Skeletal muscle tissue (tissue), 4 donors: Measurements from ENCODE around the gene LRRIQ3. TPM values are rescaled to one million over a fixed set of nuclear protein-coding genes. Genes with fewer than 3 reads are reported as not detected.
"Not testable (repeated sequence)": the region's sequence is repeated elsewhere in the genome, so short reads cannot be mapped to it uniquely, and the experiment has no call there.

Experiments
- H3K27ac ChIP-seq: one replicate; pipeline ENCODE4 v1.7.0; 2013; ENCODE audit warnings: mild to moderate bottlenecking, low read depth, low read length, inconsistent platforms
- H3K27me3 ChIP-seq, 3 donors: one replicate each; pipeline ENCODE4 v1.7.0; 2013; ENCODE audit warnings: low read length in 3 of 3; ENCODE audit not compliant: control insufficient read depth in 3 of 3, insufficient read depth in 3 of 3
- H3K36me3 ChIP-seq, 3 donors: one replicate each; pipeline ENCODE4 v1.7.0; 2013; ENCODE audit warnings: low read length in 3 of 3; ENCODE audit not compliant: control insufficient read depth in 3 of 3, insufficient read depth in 3 of 3
- H3K4me1 ChIP-seq, 3 donors: one replicate each; pipeline ENCODE4 v1.7.0; 2013; ENCODE audit warnings: low read length in 3 of 3, mild to moderate bottlenecking in 3 of 3; ENCODE audit not compliant: control insufficient read depth in 3 of 3, insufficient read depth in 3 of 3
- H3K4me3 ChIP-seq, 3 donors: one replicate each; pipeline ENCODE4 v1.7.0; 2013; ENCODE audit warnings: low read length in 3 of 3
- H3K9ac ChIP-seq, 3 donors: one replicate each; pipeline ENCODE4 v1.7.0; 2013; ENCODE audit warnings: low read length in 3 of 3, mild to moderate bottlenecking in 3 of 3, moderate library complexity in 2 of 3, low read depth in 1 of 3
- H3K9me3 ChIP-seq, 3 donors: one replicate each; pipeline ENCODE4 v1.7.0; 2013; ENCODE audit warnings: low read length in 3 of 3; ENCODE audit not compliant: control insufficient read depth in 3 of 3
- total RNA-seq: library from RNA; depleted of rRNA; stranded (reverse); fragments of >200 nt; gene quantifications from one replicate; pipeline ENCODE4 v1.2.3, GENCODE V29; 2014
- donor health status: Osteomylitis.

The LRRIQ3 gene
- total RNA-seq, 1 donor from 2014 or later, result 1.0 TPM

DNA sequence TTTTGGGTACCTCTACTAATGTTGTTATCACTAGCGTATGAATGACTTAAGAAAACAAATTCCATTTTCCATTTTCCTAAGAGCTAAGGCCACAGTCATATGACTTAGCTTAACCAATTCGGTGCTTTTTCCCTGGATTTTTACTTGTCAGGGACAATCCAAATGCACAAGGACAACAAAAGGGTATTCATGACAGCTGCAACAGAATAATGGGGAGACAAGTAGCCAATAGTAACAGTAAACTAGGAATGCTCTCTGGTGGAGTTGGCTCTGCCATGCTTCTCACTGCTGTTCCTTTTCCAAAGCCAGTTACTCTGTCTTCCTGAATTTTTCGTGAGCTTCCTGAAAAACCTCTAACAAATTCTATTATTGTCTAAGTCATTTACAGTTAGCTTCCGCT is 52.9 kb downstream of the LRRIQ3 start:
- Histone ChIP-seq H3K9ac (no peak overlapping the region), H3K27ac (no peak overlapping the region), H3K9me3 (peaks cover 0 to 7% (median 4%) of the 10 kb centered on the region in 3 donors), H3K27me3 (no peaks in the 10 kb centered on the region), H3K4me1 (no peaks in the 10 kb centered on the region), H3K36me3 (no peaks in the 10 kb centered on the region), H3K4me3 (no peak overlapping the region)

GRCh38 chr1:74117370-74117769 is 80.6 kb downstream of the LRRIQ3 start:
- not testable (repeated sequence) for H3K27ac ChIP-seq, H3K27me3 ChIP-seq, H3K9ac ChIP-seq

GRCh38 chr1:74113333-74113732 is 84.6 kb downstream of the LRRIQ3 start:
- no peaks in the 10 kb centered on the region for H3K27me3 ChIP-seq
- H3K4me1 ChIP-seq, result no peaks in the 10 kb centered on the region
- no peak overlapping the region for H3K9ac ChIP-seq
- H3K9me3 ChIP-seq, result no peaks in the 10 kb centered on the region
- H3K4me3 ChIP-seq, result no peak overlapping the region
- H3K36me3 ChIP-seq, result no peaks in the 10 kb centered on the region
- H3K27ac ChIP-seq, result no peak overlapping the region

More at GRCh38 chr1:74117370-74117769, 80.6 kb downstream of the LRRIQ3 start:
- not testable (repeated sequence) for H3K9me3 ChIP-seq, H3K4me3 ChIP-seq, H3K36me3 ChIP-seq, H3K4me1 ChIP-seq

- H3K27me3 ChIP-seq, result no peaks in the 10 kb centered on the region
- H3K27ac ChIP-seq, result no peak overlapping the region
- H3K4me3 ChIP-seq, result no peak overlapping the region
- no peaks in the 10 kb centered on the region for H3K9me3 ChIP-seq
- H3K4me1 ChIP-seq, result no peaks in the 10 kb centered on the region
- H3K9ac ChIP-seq, result no peak overlapping the region
- no peaks in the 10 kb centered on the region for H3K36me3 ChIP-seq
These were observed 90.6 kb downstream of the LRRIQ3 start for GRCh38 chr1:74107394-74107793.

- H3K9ac ChIP-seq, result no peak overlapping the region
- no peak overlapping the region for H3K4me3 ChIP-seq
- H3K9me3 ChIP-seq, result peaks cover 0 to 4% (median 0%) of the 10 kb centered on the region in 3 donors
- no peaks in the 10 kb centered on the region for H3K36me3 ChIP-seq
- no peaks in the 10 kb centered on the region for H3K4me1 ChIP-seq
- no peak overlapping the region for H3K27ac ChIP-seq
- H3K27me3 ChIP-seq, result no peaks in the 10 kb centered on the region
These were observed 106.6 kb downstream of the LRRIQ3 start for GRCh38 chr1:74091371-74091770.

- H3K27me3 ChIP-seq, result no peaks in the 10 kb centered on the region
- H3K9me3 ChIP-seq, result no peaks in the 10 kb centered on the region
- H3K27ac ChIP-seq, result no peak overlapping the region
- H3K36me3 ChIP-seq, result no peaks in the 10 kb centered on the region
- no peak overlapping the region for H3K4me3 ChIP-seq
- no peak overlapping the region for H3K9ac ChIP-seq
- H3K4me1 ChIP-seq, result no peaks in the 10 kb centered on the region
These were observed 114.8 kb downstream of the LRRIQ3 start for GRCh38 chr1:74083128-74083527.

DNA sequence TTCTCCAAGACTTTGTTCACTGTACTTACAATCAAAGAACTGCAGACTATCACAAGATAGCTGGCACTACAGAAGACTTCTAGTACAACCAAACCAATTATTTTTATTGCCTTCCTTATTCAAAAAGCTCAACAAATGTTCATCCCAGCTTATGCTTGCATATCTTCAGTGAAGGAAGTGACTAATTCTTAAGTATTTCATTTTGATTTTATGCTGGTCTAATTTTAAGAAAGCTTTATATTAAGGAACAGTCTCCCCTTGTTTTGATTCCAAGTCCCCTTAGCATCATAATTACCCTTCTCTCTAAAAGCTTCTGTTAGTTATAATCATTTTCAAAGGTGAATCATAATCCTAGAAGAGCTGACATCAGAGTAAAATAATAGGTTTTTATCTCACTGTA is 132.9 kb downstream of the LRRIQ3 start:
- no peak overlapping the region for H3K9ac ChIP-seq
- H3K9me3 ChIP-seq, result no peaks in the 10 kb centered on the region
- no peaks in the 10 kb centered on the region for H3K4me1 ChIP-seq
- no peaks in the 10 kb centered on the region for H3K27me3 ChIP-seq
- H3K4me3 ChIP-seq, result no peak overlapping the region
- no peak overlapping the region for H3K27ac ChIP-seq
- H3K36me3 ChIP-seq, result no peaks in the 10 kb centered on the region

DNA sequence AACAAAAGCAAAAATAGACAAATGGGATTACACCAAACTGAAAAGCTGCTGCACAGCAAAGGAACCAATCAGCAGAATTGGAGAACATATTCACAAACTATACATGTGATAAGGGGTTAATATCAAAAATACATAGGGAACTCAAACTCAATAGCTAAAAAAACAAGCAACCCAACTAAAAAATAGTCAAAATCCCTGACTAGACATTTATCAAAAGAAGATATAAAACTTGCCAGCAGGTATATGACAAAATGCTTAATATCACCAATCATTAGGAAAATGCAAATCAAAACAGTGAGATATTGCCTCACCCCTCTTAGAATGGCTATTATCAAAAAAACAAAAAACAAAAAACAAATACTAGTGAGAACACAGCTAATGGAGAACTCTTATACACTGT is 140.3 kb downstream of the LRRIQ3 start:
- H3K4me3 ChIP-seq, result no peak overlapping the region
- no peak overlapping the region for H3K27ac ChIP-seq
- H3K36me3 ChIP-seq, result no peaks in the 10 kb centered on the region
- no peaks in the 10 kb centered on the region for H3K9me3 ChIP-seq
- H3K27me3 ChIP-seq, result no peaks in the 10 kb centered on the region
- no peaks in the 10 kb centered on the region for H3K4me1 ChIP-seq
- no peak overlapping the region for H3K9ac ChIP-seq

DNA sequence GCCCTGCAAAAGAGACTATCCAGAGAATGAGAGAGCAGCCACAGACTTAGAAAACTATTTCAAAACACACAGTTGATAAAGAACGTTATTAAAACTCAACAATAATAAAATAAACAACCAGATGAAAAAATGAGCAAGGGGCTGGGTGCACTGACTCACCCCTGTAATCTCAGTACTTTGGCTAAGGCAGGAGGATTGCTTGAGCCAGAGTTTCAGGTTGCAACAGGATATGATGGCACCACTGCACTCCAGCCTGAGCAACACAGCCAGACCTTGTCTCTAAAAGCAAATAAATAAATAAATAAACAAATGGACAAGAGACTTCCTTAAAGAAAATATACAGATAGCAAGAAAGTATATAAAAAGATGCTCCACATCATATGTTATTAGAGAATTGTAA is 144.6 kb downstream of the LRRIQ3 start:
- no peaks in the 10 kb centered on the region for H3K9me3 ChIP-seq
- no peaks in the 10 kb centered on the region for H3K4me1 ChIP-seq

DNA sequence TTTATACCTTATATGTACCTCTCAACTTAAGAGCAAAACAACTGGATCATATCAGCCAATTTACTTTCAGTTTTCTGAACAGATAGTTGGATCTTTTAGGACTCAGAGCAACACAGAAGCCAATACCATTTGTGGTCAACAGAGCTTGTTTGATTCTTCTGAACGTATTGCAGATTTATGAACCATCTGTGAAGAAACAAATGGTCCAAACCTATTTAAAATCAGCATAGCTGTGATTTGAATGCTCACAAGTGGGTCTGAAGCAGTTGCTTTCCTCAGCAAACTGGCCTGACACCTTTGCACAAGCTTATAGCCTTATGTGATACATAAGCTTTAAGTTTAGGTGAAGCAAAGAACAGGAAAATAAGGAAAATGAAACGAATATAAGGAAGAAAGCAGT is 147.6 kb downstream of the LRRIQ3 start:
- no peak overlapping the region for H3K9ac ChIP-seq
- H3K36me3 ChIP-seq, result no peaks in the 10 kb centered on the region
- H3K27ac ChIP-seq, result no peak overlapping the region
- H3K4me3 ChIP-seq, result no peak overlapping the region
- H3K27me3 ChIP-seq, result no peaks in the 10 kb centered on the region
- H3K4me1 ChIP-seq, result no peaks in the 10 kb centered on the region
- no peaks in the 10 kb centered on the region for H3K9me3 ChIP-seq

More for the DNA sequence above, 144.6 kb downstream of the LRRIQ3 start:
- H3K27ac ChIP-seq, result no peak overlapping the region
- H3K27me3 ChIP-seq, result no peaks in the 10 kb centered on the region
- no peak overlapping the region for H3K9ac ChIP-seq
- no peaks in the 10 kb centered on the region for H3K36me3 ChIP-seq
- H3K4me3 ChIP-seq, result no peak overlapping the region

GRCh38 chr1:74038042-74038441 is 159.9 kb downstream of the LRRIQ3 start:
- no peak overlapping the region for H3K4me3 ChIP-seq
- no peak overlapping the region for H3K27ac ChIP-seq
- no peaks in the 10 kb centered on the region for H3K27me3 ChIP-seq
- H3K9me3 ChIP-seq, result no peaks in the 10 kb centered on the region
- H3K4me1 ChIP-seq, result no peaks in the 10 kb centered on the region
- H3K36me3 ChIP-seq, result no peaks in the 10 kb centered on the region
- H3K9ac ChIP-seq, result no peak overlapping the region
